Stomach (tissue), 4 donors: Measurements from ENCODE around the gene LBHD1.
A peak's percentile ranks its signal among the peaks of the same experiment; 100 is the strongest.

Experiments used
- CTCF ChIP-seq, 7 experiments: fragments of 450-650 bp in 4 of 7; fragments of 200-600 bp in 3 of 7; sonication (generic) in 3 of 7; IDR thresholded peaks; one replicate each; pipeline ENCODE4 v1.5.1; 2016 to 2019; ENCODE audit warnings: antibody characterized with exemption in 7 of 7, control low read depth in 2 of 7, mild to moderate bottlenecking in 1 of 7
- POLR2A ChIP-seq, 4 donors: fragments of 450-650 bp; IDR thresholded peaks; one replicate each; pipeline ENCODE4 v1.6.1; 2016; ENCODE audit warnings: antibody characterized with exemption in 4 of 4, control low read depth in 2 of 4, mild to moderate bottlenecking in 1 of 4, moderate library complexity in 1 of 4

GRCh38 chr11:62621567-62622470, 50.2 kb downstream of the LBHD1 start, which contains the start of gene B3GAT3:
- TF ChIP-seq CTCF (IDR thresholded peaks at IDR 0.05) (peak in 1 of 7 experiments; percentile 46), POLR2A (IDR thresholded peaks at IDR 0.05) (no peak)
